Activated CD4-positive, alpha-beta T cell treated with anti-CD3 and anti-CD28 coated beads for 48 hours (primary cell): Measurements from ENCODE around the gene OR2V2.
"Not testable (repeated sequence)": the region's sequence is repeated elsewhere in the genome, so short reads cannot be mapped to it uniquely, and the experiment has no call there.

Experiments used
- DNase-seq: peaks from one replicate; pipeline ENCODE4 v3.0.0-alpha.2; 2020

The OR2V2 gene

DNA sequence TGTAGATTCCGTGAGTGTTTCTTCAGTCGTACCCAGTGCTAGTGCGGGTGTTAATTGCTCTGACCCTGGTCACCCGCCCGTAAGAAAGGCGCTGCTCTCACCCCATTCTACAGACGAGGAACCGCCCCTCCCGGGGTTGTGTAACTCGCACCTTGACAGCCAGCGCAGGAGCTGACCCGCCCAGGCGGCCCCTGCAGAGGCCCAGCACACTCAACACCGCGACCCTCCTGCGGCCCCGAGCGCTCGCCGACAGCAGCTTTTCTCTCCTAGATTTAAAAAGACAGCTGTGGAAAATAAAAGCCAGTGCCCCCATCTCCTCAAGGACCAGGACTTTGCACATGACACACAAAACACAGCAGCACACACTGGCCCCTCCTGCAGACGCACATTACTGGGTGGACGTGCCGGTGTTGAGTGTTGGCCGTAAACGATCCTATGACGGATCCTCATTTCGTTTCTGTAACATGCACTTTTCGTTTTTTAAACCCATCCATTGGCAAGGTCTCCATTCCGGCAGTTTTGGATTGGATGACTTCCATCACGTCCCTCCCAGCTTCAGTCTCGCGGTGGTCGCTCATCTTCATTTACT is 22.9 kb downstream of the OR2V2 start:
- no peak for DNase-seq

DNA sequence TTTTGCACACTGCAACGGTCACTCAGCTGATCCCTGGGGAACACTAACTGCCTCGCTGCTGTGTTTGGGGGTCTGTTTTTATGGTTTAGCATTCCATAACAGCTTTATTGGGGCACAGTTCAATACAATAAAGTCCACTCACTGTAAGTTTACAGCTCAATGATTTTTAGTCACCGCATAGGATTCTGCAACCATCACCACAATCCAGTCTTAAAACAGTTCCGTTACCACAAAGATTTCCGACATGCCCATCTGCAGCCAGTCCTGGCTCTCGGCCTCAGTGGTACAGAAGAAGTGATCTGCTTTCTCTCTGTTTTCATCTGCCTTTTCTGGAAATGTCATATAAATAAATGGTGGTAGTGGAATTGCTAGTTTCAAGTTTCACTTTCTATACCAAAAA is 23.6 kb downstream of the OR2V2 start:
- DNase-seq: no peak

DNA sequence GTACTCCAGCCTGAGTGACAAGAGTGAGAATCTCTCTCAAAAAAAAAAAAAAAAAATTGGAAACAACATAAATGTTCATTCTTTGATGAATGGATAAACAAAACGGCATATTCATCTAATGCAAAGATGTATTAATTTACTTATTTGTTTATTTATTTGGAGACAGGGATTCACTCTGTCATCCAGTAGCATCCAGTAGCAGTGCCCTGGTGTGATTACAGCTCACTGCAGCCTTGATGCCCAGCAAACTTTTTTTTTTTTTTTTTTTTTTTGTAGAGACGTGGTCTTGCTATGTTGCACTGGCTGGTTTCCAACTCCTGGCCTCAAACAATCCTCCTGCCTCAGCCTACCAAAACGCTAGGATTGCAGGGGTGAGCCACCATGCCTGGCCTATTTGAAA is 24.4 kb downstream of the OR2V2 start:
- DNase-seq: no peak

DNA sequence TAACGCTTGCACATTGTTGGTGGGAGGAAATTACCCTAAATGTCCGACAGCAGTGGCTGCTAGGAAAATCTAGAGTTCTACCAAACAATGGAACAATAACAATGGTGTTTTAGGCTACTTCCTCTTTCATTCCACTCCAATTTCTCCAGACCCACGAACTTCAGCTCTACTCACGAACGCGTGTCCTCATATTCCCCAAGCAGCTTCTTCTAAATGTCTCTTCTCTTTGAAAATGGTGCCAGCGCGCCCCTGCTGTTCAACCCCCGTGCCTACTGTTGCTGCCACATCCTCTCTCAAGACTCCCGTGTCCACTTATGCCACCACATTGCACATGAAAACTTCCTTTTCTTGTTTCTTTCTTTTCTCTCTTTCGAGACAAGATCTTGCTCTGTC is 25.6 kb downstream of the OR2V2 start:
- DNase-seq: no peak

DNA sequence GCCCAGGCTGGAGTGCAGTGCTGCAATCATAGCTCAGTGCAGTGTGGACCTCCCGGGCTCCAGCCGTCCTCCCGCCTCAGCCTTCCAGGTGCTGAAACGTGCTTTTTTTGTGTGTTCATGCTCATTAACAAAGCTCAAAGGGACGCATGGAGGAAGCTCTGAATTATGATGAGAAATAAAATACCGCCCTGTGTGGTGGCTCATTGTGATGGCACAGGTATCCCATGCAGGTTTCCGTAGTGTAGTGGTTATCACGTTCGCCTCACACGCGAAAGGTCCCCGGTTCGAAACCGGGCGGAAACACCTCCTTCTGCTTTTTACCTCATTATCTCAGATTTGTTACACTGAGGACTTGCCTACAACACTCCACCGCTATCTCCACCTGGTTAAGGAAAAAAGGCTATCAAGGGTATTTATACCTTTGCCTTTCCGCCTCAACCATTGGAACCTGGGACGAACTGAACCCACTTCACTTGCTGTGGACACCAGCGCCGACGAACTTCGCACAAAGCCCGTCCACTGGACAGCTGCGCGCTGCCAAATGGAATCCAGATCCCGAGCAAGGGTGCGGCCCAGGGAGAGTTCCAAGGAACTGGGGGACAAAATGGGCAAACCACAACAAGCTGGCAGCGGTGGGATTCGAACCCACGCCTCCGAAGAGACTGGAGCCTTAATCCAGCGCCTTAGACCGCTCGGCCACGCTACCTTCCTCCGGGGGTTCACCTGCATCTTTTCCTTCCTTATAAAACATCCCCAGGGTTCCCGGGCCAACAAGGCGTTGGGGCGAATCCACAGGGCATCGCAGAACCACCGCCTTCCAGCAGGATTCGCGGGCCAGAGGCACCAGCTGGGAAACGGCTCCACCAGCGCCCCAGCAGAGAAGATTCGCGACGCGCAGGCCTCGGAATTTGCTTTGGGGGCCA is 26.3 kb downstream of the OR2V2 start:
- DNase-seq: peak; percentile 90

DNA sequence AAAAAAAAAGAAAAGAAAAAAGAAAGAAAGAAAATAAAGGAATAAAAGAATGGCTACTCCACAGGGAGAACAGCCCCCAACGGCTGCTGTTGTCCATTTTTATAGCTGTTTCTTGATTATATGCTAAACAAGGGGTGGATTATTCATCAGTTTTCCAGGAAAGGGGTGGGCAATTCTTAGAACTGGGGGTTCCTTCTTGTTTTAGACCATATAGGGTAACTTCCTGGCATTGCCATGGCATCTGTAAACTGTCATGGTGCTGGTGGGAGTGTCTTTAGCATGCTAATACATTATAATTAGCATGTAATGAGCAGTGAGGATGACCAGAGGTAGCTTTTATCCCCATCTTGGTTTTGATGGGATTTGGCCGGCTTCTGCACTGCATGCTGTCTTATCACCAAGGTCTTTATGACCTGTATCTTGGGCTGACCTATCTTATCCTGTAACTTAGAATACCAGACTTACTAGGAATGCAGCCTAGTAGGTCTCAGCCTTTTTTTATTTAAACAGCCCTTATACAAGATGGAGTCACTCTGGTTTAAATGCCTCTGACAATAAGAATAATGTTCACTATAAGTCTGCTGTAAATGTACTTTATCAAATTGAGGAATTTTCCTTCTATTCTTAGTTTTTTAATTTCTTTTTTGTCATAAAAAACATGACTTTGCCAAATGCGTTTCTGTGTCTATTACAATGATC is 29.0 kb downstream of the OR2V2 start:
- DNase-seq: no peak

DNA sequence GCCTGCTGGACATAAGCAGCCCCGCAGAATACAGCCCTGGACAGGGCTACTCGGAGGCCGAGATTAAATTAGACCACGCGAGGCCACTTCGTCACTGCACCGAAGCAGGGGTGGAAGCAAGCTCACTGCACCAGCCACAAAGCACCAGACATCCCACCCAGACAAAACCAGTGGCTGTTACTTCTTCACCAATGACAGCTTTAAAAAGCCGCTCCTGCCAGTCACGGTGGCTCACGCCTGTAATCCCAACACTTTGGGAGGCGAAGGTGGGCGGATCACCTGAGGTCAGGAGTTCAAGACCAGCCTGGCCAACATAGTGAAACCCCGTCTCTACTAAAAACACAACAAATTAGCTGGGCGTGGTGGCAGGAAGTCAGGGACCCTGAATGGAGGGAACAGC is 30.2 kb downstream of the OR2V2 start:
- not testable (repeated sequence) for DNase-seq

DNA sequence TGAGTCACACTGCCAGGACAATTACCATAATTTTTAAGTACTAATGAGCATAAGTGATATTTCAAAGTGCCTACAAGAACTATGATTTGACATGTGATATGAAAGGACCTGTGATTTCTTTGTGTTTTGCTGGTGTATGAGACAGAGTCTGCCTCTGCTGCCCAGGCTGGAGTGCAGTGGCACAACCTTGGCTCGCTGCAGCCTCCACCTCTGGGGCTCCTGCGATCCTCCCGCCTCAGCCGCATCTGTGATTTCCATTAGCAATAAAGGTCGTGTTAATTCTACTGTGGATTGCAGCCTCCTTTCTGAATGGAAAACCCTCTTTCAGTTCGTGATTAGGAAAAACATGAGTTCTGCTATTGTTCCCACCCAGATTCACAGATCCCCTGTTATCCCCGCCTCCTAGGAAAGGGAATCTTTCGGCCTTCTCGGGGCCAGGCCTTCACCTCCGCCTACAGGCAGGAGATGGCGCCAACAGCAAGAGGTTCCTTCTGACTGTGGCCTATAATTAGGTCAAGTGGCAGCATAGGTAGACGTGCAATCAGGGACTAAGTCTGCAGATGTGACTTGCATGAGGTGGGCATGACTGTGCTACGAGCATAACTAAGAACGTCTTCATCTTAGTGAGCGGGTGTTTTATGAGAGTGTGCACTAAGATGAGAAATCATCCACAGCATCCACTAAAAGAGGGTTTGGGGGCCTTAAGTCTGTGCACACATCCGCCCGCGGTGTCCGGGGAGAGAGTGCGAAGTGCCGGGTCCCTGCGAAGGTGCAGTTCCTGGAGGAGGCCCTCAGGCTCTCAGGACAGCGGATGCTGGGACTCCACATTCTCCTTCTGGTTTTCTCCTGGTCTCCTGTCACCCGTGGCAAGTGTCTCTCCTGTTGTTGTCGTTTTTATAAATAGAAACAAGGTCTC is 34.5 kb downstream of the OR2V2 start:
- peak; percentile 65 for DNase-seq

DNA sequence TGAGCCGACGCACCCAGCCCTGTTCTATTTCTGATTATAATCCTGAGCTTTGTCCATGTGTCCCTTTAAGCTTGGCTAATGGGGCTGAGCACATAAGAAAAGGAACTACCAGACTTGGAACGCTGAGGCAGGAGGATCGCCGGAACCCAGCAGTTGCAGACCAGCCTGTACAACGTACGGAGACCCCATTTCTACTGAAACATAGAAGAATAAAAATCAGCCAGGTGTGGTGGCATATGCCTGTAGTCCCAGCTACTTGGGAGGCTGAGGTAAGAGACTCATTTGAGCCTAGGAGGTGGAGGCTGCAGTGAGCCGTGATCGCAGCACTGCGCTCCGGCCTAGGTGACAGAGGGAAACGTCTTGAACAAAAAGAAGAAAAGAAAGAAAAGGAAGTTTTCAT is 35.3 kb downstream of the OR2V2 start:
- DNase-seq: no peak

DNA sequence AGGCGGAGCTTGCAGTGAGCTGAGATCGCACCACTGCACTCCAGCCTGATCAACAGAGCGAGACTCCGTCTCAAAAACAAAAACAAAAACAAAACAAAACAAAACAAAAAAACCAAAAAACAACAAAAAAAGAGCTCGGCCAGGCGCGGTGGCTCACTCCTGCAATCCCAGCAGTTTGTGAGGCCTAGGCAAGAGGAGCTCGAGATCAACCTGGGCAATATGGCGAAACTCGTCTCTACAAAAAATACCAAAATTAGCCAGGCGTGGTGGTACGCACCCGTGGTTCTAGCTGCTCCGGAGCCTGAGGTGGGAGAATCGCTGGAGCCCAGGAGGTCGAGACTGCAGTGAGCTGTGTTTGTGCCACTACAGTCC is 37.4 kb downstream of the OR2V2 start:
- DNase-seq: no peak

DNA sequence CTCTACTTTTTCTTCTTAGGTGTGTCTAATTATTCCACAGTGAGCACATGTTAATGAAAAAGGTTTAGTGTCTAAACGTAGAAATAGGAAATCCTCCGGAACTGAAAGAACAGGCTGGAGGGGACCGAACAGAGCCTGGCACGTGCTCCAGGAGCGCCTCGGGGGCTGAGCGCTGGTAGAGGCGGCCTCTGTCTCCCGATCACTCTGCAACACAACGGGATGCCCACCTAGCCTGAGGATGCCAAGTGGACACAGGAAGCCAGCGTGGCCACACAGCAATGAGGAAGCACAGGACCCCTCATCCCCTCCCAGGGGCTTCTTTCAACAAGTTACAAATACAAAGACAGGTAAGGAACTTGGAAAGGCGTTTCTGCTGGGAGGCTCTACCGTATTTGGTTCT is 38.2 kb downstream of the OR2V2 start:
- no peak for DNase-seq

DNA sequence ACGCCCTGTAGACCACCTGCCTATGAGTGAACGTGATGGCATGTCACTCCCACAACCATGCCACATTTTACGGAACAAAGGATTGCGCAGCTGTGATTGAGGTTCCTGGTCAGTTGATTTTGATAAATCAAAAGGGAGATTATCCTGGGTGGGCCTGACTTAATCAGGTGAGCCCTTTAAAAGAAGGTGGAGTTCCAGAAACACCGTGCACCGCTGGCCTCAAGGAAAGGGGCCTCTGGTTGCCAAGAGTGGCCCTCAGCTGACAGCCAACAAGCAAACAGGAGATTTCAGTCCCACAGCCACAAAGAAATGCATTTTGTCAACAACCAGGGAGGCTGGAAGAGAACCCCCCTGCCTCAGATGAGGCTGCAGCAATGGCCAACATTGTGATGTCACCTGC is 38.6 kb downstream of the OR2V2 start:
- no peak for DNase-seq

DNA sequence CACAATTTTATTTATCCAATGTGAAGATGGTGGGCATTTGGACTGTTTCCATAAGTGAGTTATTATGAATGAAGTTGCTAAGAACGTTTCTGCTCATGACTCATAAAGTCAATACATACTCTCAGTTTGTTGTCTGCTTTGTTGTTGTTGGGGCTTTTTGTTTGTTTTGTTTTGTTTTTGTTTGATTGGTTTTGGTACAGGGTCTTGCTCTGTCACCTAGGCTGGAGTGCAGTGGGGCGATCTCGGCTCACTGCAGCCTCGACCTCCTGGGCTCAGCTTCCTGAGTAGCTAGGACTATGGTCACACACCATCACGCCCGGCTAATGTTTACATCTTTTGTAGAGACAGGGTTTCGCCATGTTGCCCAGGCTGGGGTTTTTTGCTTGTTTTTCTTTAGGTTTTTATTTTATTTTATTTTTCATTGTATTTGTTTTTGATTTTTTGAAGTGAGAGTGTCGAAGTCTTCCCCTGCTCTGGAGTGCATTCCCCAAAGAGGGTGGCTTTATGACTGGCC is 39.7 kb downstream of the OR2V2 start:
- no peak for DNase-seq

DNA sequence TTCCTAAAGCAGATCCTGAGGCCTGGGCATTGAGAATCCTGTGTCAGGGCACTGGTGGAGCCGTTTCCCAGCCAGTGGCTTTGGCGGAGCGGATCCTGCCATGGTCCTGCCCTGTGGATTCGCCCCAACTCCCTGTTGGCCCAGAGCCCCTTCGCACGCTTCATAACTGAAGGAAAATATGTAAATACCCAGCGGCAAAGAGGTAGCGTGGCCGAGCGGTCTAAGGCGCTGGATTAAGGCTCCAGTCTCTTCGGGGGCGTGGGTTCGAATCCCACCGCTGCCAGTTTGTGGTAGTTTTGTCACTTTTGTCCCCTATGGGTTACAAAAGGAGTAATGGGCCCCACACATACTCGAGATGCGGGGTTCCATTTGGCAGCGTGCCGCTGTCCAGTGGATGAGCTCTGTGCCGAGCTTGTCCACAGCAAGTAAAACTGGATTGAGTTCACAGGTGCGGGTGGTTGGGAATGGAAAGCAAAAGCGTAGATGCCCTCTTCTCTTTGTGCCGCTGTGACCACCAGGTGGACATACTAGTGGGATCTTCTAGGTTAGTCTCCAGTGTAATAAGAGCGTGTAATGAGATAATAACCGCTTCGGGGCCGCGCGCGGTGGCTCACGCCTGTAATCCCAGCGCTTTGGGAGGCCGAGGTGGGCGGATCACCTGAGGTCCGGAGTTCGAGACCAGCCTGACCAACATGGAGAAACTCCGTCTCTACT is 40.3 kb downstream of the OR2V2 start:
- peak; percentile 88 for DNase-seq

DNA sequence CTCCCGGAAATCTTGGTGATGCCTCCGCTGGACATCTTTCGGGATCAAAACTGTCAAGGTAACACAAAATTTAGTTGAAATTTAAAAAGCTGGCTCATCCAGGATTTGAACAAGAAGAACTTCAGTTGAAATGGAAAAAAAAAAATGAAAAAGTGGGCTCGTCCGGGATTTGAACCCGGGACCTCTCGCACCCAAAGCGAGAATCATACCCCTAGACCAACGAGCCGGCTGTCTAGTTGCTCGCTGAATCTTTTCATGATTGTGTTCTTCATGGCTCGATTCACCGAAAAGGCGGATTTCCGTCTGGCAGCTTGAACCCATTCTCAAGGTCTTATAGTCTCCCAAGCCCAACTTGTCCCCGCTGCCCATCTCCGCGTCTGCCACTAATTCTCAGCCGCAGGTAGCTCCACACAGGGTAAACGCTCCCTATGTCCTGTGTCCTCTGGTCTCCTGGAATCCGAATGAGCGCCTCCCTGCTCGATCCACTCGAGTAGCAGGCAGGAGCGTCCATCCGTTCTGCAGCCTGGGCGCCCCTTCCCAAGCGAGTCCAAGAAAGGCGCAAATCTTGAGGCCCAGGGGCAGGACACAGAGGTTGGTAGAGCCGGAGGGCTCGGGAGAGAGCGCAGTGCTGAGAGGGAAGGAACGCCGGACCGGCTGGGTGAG is 41.4 kb downstream of the OR2V2 start:
- DNase-seq: peak; percentile 88

DNA sequence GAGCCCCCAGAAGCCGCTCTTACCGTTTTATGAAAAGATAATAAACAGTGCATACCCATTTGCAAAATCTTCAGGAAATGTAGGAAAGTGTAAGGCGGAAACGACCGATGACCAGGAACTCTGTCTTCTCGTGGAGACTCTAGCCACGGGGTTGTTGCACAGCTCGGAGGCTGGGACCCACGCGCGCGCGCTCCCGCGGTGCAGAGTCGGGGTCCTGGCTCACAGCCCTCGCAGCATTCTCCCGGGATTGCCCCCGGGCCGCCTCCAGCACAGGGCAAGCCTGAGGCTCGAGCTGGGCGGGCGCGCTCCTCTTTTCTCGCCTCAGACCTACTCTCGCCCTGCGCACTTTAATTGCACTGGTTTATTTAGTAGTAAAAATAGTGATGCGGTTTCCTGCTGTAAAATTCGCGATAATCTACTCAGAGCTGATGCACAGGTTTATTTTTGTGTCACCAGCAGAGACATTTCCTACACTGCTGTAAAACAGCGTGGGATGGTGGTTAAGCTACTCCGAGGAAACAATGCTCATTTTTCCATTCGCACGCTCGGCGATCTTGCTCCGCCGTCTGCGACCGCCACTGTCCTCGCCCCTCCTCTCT is 42.1 kb downstream of the OR2V2 start:
- peak; percentile 79 for DNase-seq

DNA sequence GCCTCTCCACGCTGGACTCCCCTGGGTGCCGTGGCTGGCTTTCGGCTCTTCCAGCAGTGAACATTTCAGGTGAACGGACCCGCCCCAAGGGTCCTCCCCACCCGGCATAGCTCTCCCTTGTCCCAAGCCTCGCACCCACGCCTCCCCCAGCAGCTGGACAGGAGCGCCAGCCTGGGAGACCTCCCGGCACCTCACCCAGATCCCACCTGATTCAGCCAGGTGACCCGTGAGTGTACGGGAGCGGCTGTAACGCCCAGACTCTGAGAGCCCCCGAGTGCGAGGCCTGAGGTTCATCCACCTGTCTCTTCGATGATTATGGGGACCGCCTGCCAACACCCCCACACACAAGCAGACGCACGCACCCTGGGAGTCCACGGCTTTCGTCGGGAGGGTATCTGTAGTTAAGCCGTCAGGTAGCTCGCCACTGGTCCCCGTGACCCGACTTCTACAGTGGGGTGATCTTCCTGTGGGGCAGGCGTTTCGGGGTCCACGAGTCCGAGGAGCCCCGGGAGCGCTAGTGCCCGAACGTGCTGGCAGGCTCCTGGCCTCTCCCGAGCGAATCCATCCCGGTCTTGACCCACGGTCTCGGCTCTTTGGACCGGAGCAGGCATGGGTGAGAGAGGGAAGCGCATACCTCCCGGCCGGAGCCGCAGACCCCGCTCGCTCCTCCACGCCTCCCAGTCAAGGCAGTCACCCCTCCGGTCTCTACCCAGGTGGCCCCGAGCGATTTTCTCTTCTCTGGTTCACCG is 42.8 kb downstream of the OR2V2 start:
- peak; percentile 61 for DNase-seq

DNA sequence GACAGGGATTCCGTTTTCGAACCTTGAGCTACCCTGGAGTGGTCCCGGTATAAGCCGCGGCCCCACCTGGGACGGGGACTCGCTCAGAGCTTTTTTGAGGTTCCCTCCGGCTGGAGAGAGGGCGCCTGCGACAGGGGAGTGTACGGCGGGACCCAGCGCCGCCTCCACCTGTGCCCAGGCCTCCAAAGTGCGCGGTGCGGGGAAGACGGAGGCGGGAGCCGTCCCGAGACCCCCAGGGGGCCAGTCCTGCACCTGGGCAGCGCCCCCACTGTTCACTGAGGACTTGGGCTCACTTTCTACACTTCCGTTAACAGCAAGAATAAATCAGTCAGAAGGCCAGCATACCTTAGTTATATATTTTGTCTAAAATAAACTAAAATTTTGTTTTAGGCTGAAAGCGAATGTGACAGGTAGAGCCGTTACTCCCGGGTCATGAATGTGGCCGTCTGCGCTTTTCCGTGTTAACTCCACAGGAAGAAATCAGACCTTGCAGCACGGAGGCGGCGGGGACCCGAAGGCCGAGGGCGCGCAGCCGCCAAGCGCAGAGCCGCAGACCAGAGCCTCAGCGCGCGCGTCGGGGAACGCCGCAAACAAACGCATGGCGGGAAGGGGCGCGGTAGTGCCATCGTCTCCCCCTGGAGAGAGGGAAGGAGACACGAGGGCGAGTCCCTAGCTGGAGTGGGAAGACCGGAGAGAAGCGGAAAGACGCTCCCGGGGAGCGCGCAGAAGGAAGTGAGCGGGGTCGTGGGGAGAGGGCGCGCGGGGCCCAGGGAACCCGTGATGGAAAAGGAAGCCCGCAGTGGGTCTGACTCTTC is 43.5 kb downstream of the OR2V2 start:
- DNase-seq: peak; percentile 66
